CD14-positive monocyte (primary cell): ENCODE measurements around the gene HACL1. TPM values are rescaled to one million over a fixed set of nuclear protein-coding genes. Genes with fewer than 3 reads are reported as not detected.

ENCODE experiments used
- DNase-seq, 3 donors: peaks; one replicate each; pipeline ENCODE4 v3.0.0-alpha.2; 2011 to 2022
- H2AFZ ChIP-seq: 2 replicates; pipeline ENCODE4 v1.6.0; 2012; ENCODE audit warnings: mild to moderate bottlenecking, low read depth, low read length, inconsistent platforms; ENCODE audit not compliant: insufficient read depth, poor library complexity, severe bottlenecking
- H3K27ac ChIP-seq, 2 donors: 1 replicate in 1 of 2; 2 replicates in 1 of 2; pipeline ENCODE4 v1.5.1; 2012 to 2013; ENCODE audit warnings: low read length in 2 of 2, control low read depth in 1 of 2, inconsistent platforms in 1 of 2, low read depth in 1 of 2, mild to moderate bottlenecking in 1 of 2
- H3K27me3 ChIP-seq, 2 donors: one replicate each; pipeline versions ENCODE4 v1.6.0 to v1.6.1; 2011 to 2013; ENCODE audit warnings: low read length in 2 of 2; ENCODE audit not compliant: control insufficient read depth in 2 of 2, insufficient read depth in 2 of 2
- H3K36me3 ChIP-seq, 2 donors: replicated peaks in 1 of 2; 1 replicate in 1 of 2; 2 replicates in 1 of 2; pipeline versions ENCODE4 v1.5.1 to v1.6.1; 2012 to 2013; ENCODE audit warnings: low read length in 2 of 2, control low read depth in 1 of 2, inconsistent platforms in 1 of 2, mild to moderate bottlenecking in 1 of 2; ENCODE audit not compliant: insufficient read depth in 2 of 2, control insufficient read depth in 1 of 2
- H3K4me1 ChIP-seq, 2 donors: 1 replicate in 1 of 2; 2 replicates in 1 of 2; pipeline versions ENCODE4 v1.5.1 to v1.6.1; 2012 to 2013; ENCODE audit warnings: low read length in 2 of 2, control low read depth in 1 of 2, inconsistent platforms in 1 of 2, mild to moderate bottlenecking in 1 of 2, moderate library complexity in 1 of 2; ENCODE audit not compliant: insufficient read depth in 2 of 2, control insufficient read depth in 1 of 2
- H3K4me2 ChIP-seq: replicated peaks from 2 replicates; pipeline ENCODE3; 2012; ENCODE audit warnings: low read length, moderate library complexity, mild to moderate bottlenecking; ENCODE audit not compliant: poor library complexity, severe bottlenecking; ENCODE audit errors: extremely low read depth
- H3K4me3 ChIP-seq, 3 experiments: fragments of 200-600 bp in 1 of 3; sonication (generic) in 1 of 3; replicated peaks in 1 of 3; 1 replicate in 2 of 3; 2 replicates in 1 of 3; pipeline ENCODE4 v1.5.1; 2011 to 2013; ENCODE audit warnings: low read length in 3 of 3, mild to moderate bottlenecking in 3 of 3, control low read depth in 2 of 3, low read depth in 2 of 3, inconsistent platforms in 1 of 3, moderate library complexity in 1 of 3
- H3K79me2 ChIP-seq: 2 replicates; pipeline ENCODE4 v1.6.0; 2012; ENCODE audit warnings: mild to moderate bottlenecking, control low read depth, inconsistent platforms, low read length, moderate library complexity; ENCODE audit not compliant: insufficient read depth
- H3K9ac ChIP-seq: 2 replicates; pipeline ENCODE4 v1.6.0; 2017; ENCODE audit warnings: low read length, mild to moderate bottlenecking; ENCODE audit not compliant: insufficient read depth, poor library complexity, severe bottlenecking
- H3K9me3 ChIP-seq, 2 donors: replicated peaks in 1 of 2; 1 replicate in 1 of 2; 2 replicates in 1 of 2; pipeline versions ENCODE4 v1.5.1 to v1.6.1; 2012 to 2013; ENCODE audit warnings: low read length in 2 of 2, control low read depth in 1 of 2; ENCODE audit not compliant: control insufficient read depth in 1 of 2, insufficient read depth in 1 of 2
- H4K20me1 ChIP-seq: 2 replicates; pipeline ENCODE4 v1.6.0; 2012; ENCODE audit warnings: mild to moderate bottlenecking, low read length, control low read depth, moderate library complexity; ENCODE audit not compliant: insufficient read depth
- H3K27ac Mint-ChIP-seq, 7 donors: one replicate each; pipeline ENCODE4 v1.8.0; 2020; ENCODE audit warnings: mild to moderate bottlenecking in 7 of 7, mixed read lengths in 7 of 7, moderate library complexity in 6 of 7, inconsistent platforms in 2 of 7
- H3K27me3 Mint-ChIP-seq, 3 donors: one replicate each; pipeline ENCODE4 v1.8.0; 2021 to 2022; ENCODE audit warnings: low read depth in 3 of 3, mild to moderate bottlenecking in 3 of 3, mixed read lengths in 3 of 3, moderate library complexity in 3 of 3, inconsistent platforms in 1 of 3
- H3K36me3 Mint-ChIP-seq, 2 donors: one replicate each; pipeline ENCODE4 v1.8.0; 2020; ENCODE audit warnings: mixed read lengths in 2 of 2, inconsistent platforms in 1 of 2, mild to moderate bottlenecking in 1 of 2
- H3K4me1 Mint-ChIP-seq: one replicate; pipeline ENCODE4 v1.8.0; 2020; ENCODE audit warnings: mild to moderate bottlenecking, mixed read lengths
- H3K4me3 Mint-ChIP-seq, 2 donors: one replicate each; pipeline ENCODE4 v1.8.0; 2020; ENCODE audit warnings: mild to moderate bottlenecking in 2 of 2, mixed read lengths in 2 of 2, moderate library complexity in 1 of 2
- H3K9me3 Mint-ChIP-seq, 7 donors: one replicate each; pipeline ENCODE4 v1.8.0; 2020 to 2022; ENCODE audit warnings: mixed read lengths in 7 of 7, mild to moderate bottlenecking in 6 of 7, moderate library complexity in 6 of 7, inconsistent platforms in 2 of 7
- CTCF ChIP-seq: fragments of 200-600 bp; IDR thresholded peaks from one replicate; pipeline ENCODE4 v1.8.0; 2022; ENCODE audit warnings: antibody characterized with exemption, mild to moderate bottlenecking
- WGBS: methylation state at CpG from one replicate; pipeline ENCODE4 v1.1.5; 2013; ENCODE audit warnings: missing lambda C conversion rate; ENCODE audit not compliant: insufficient coverage; 5-methylcytosine and 5-hydroxymethylcytosine counted together
- intact Hi-C, 2 donors: fragments of 100-400 bp; cut with micrococcal nuclease; formaldehyde crosslinking; loops; one replicate each; pipeline versions ENCODE4 v1.15.0 to v1.15.1; 2023
- polyA plus RNA-seq, 3 donors: library from polyadenylated mRNA; depleted of rRNA in 1 of 3; unstranded in 2 of 3; stranded (reverse) in 1 of 3; fragments of 300-500 nt in 2 of 3; fragments of >200 nt in 1 of 3; fragmentation: Illumina TruSeq in 2 of 3; gene quantifications; 1 replicate in 2 of 3; 2 replicates in 1 of 3; pipeline ENCODE4 v1.2.3, GENCODE V29; 2012 to 2021

HACL1 gene
- polyA plus RNA-seq, 3 donors: 12.3 to 27.2 (median 22.3) TPM

- H3K36me3 Mint-ChIP-seq: peaks cover 25 to 29% of the 10 kb centered on the region in 2 donors
- Histone ChIP-seq H3K4me2 (no peak overlapping the region), H3K36me3 (peaks cover 0 to 9% of the 10 kb centered on the region in 2 donors), H3K27me3 (peaks cover 5 to 6% of the 10 kb centered on the region in 2 donors), H3K27ac (no peak overlapping the region), H3K9me3 (no peaks in the 10 kb centered on the region), H3K9ac (no peak overlapping the region), H4K20me1 (no peaks in the 10 kb centered on the region), H3K4me1 (peaks cover 15 to 17% of the 10 kb centered on the region in 2 donors), H2AFZ (no peak overlapping the region), H3K4me3 (no peak overlapping the region), H3K79me2 (no peaks in the 10 kb centered on the region)
- H3K27ac Mint-ChIP-seq: no peak overlapping the region
- H3K4me1 Mint-ChIP-seq: peaks cover 17% of the 10 kb centered on the region
- DNase-seq: no peak
- TF ChIP-seq CTCF: no peak
- H3K27me3 Mint-ChIP-seq: peaks cover 40 to 52% (median 42%) of the 10 kb centered on the region in 3 donors
- intact Hi-C loops: no loop called here
- H3K9me3 Mint-ChIP-seq: peaks cover 0 to 10% (median 4%) of the 10 kb centered on the region in 7 donors
- peak overlapping the region in 1 of 2 donors; percentile 53 for H3K4me3 Mint-ChIP-seq
- WGBS: 100% methylated on average over 3 of the region's 3 CpGs
These were observed 48.0 kb upstream of the HACL1 start for GRCh38 chr3:15649341-15649740.

DNA sequence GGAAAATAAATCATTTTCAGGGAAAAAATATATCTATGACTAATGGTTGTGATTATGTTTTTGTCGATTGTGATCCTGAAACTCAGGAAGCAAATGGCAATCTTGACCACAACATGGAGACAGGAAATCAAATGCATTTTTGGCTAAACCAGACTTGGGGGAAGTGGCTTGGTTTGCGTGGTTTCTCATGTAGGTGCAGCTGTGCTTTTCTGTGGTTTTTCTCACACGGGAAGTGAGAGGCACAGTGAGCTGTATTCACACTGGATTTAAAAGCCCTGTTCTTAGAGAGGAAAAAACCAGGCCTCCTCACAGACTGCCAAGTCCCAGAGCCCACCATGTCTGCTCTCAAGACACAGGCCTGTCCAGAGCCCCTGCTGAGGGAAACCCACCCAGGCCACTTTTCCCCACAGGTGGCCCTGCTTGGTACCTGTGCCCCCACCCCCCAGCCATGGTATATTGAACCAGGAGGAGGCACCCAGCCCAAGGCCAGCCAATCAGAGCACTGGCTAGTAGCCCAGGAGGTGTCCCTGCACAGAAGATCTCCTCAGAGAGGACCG is 46.3 kb upstream of the HACL1 start:
- Mint-ChIP-seq H3K4me3 (peak overlapping the region in 1 of 2 donors; percentile 79), H3K4me1 (peaks cover 17% of the 10 kb centered on the region), H3K27me3 (peaks cover 38 to 55% (median 40%) of the 10 kb centered on the region in 3 donors), H3K27ac (peak overlapping the region in 2 of 7 donors; percentile 15 to 68), H3K36me3 (peaks cover 30 to 41% of the 10 kb centered on the region in 2 donors), H3K9me3 (peaks cover 0 to 10% (median 4%) of the 10 kb centered on the region in 7 donors)
- no peak overlapping the region for H3K9ac ChIP-seq
- intact Hi-C loops: no loop called here
- H3K9me3 ChIP-seq: no peaks in the 10 kb centered on the region
- H3K4me2 ChIP-seq: peak overlapping the region; percentile 18
- peak; percentile 31 to 49 (median 33) for DNase-seq
- no peak for TF ChIP-seq CTCF
- 0% methylated on average over 2 of the region's 4 CpGs for WGBS
- peaks cover 0 to 10% of the 10 kb centered on the region in 2 donors for H3K36me3 ChIP-seq
- no peak overlapping the region for H3K27ac ChIP-seq
- no peak overlapping the region for H2AFZ ChIP-seq
- H3K4me1 ChIP-seq: peaks cover 15 to 17% of the 10 kb centered on the region in 2 donors
- H4K20me1 ChIP-seq: no peaks in the 10 kb centered on the region
- no peaks in the 10 kb centered on the region for H3K79me2 ChIP-seq
- H3K4me3 ChIP-seq: no peak overlapping the region
- H3K27me3 ChIP-seq: peaks cover 5 to 6% of the 10 kb centered on the region in 2 donors
